LoVo (cell line): ENCODE data around the gene SLC12A7.

Experiments used
- DNase-seq: peaks from one replicate; pipeline ENCODE4 v3.0.0-alpha.2; 2016; ENCODE audit warnings: low spot score

Gene SLC12A7

DNA sequence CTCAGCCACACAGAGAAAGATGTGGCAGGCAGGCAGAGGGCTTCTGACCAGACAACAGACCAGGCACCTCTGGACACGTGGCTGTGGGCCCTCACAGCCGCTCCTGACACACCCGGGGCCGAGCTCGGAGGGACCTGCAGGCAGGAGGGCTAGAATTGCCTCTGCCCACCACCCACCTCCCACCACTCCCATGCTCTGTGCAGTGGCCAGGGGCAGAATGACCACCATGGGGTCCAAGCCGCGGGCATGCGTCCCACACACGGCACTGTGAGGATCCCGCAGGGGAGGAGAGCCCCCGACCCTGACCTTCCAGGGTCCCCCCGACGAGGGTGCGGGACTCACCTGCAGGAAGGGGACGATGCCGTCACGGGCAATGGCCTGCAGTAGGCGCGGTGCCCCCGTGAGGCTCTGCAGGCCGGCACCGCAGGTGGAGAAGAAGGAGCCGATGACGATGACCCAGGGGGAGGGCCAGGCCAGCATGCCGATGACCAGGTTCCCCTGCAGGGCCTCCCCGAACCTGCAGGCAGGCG is 34.3 kb downstream of the SLC12A7 start:
- DNase-seq = no peak

GRCh38 chr5:1077026-1077425 is 34.8 kb downstream of the SLC12A7 start:
- DNase-seq = no peak

DNA sequence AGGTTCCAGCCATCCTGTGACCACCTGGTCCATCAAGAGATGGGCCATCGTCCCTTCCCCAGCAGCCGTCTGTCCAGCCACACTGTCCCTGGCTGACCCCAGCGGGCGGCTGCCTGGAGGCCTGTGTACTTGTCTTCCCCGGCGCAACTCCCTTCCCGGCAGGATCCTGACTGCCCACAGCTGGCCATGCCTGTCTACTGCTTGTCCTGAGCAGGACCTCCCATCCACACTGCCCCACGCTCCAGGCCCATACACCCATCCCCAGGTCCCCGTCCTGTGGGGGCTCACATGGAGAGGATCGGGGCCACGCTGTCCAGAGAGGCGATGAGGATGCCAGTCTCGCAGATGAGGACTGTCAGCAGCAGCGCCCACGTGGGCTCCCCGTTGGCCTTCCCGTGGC is 35.5 kb downstream of the SLC12A7 start:
- DNase-seq = no peak

DNA sequence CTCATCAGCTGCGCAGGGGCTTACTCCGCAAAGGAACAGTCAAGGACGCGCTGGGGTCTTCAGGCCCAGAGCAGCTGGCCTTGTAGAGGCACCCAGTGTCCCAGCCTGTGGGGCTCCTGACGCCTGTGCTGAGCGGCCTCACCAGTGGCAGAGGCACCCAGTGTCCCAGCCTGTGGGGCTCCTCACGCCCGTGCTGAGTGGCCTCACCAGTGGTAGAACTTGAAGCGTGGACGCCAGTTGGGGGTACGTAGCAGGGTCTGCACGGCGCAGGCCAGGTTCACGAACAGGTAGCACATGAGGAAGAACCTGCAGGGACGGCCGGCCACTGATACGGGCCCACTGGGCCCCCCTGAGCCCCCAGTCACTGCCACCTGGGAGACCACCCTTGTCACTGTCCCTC is 35.9 kb downstream of the SLC12A7 start:
- no peak for DNase-seq

GRCh38 chr5:1075555-1075881 is 36.3 kb downstream of the SLC12A7 start:
- no peak for DNase-seq

GRCh38 chr5:1074816-1075554 is 36.9 kb downstream of the SLC12A7 start:
- DNase-seq = no peak

- no peak for DNase-seq
Observed at GRCh38 chr5:1074226-1074625, 37.6 kb downstream of the SLC12A7 start.

- no peak for DNase-seq
Observed at GRCh38 chr5:1073239-1074102, 38.4 kb downstream of the SLC12A7 start.

GRCh38 chr5:1069720-1070088 is 42.2 kb downstream of the SLC12A7 start:
- DNase-seq = no peak

GRCh38 chr5:1068895-1069719 is 42.8 kb downstream of the SLC12A7 start:
- no peak for DNase-seq

DNA sequence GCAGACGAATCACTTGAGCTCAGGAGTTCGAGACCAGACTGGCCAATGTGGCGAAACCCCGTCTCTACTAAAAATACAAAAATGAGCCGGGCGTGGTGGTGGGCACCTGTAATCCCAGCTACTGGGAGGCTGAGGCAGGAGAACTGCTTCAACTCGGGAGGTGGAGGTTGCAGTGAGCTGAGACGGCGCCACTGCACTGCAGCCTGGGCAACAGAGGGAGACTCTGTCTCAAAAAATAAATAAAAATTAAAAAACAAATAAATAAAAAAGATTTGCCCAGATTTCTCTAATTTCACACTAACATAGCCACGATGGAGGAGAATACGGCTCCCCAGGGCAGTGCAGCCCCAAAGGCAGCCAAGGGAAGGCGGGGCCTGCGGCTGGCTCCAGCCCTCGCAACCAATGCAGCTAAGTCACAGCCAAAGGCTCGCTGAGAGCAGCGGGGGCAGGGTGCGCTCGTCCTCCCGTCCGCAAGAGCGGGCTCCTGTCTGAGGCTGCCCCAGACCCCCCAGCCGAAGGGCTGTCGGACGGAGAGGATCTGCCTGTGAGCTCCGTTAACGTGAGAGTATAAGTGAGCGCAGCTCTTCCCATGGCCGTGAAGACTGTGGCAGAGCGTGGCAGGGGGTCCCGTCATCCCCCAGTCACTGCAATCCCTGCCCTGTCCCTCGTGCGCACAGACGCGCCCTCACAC is 43.5 kb downstream of the SLC12A7 start:
- DNase-seq = no peak

- no peak for DNase-seq
Observed at GRCh38 chr5:1067141-1068121, 44.4 kb downstream of the SLC12A7 start.

GRCh38 chr5:1066676-1067075 is 45.2 kb downstream of the SLC12A7 start:
- no peak for DNase-seq

- DNase-seq = no peak
Observed at GRCh38 chr5:1065891-1066650, 45.8 kb downstream of the SLC12A7 start.

- no peak for DNase-seq
Observed at GRCh38 chr5:1065143-1065750, 46.6 kb downstream of the SLC12A7 start.

- no peak for DNase-seq
Observed at GRCh38 chr5:1064383-1065142, 47.3 kb downstream of the SLC12A7 start.

GRCh38 chr5:1063661-1064382 is 48.0 kb downstream of the SLC12A7 start:
- DNase-seq = no peak
